KOPT-K1 (cell line): ENCODE results near the gene RNF6.
"Not testable (repeated sequence)": the region's sequence is repeated elsewhere in the genome, so short reads cannot be mapped to it uniquely, and the experiment has no call there.

ENCODE experiments used
- H3K27ac ChIP-seq: fragments of 200-600 bp; sonication (generic); 2 replicates; pipeline ENCODE4 v1.5.1; 2016; ENCODE audit warnings: antibody characterized with exemption, mild to moderate bottlenecking, low read depth, low read length; ENCODE audit not compliant: poor library complexity, severe bottlenecking
- H3K36me3 ChIP-seq: fragments of 200-600 bp; sonication (generic); 2 replicates; pipeline ENCODE4 v1.5.1; 2017; ENCODE audit warnings: antibody characterized with exemption, mild to moderate bottlenecking, low read length, moderate library complexity; ENCODE audit not compliant: insufficient read depth
- H3K9me3 ChIP-seq: fragments of 200-600 bp; sonication (generic); 2 replicates; pipeline ENCODE4 v1.5.1; 2017; ENCODE audit warnings: antibody characterized with exemption, low read length, mild to moderate bottlenecking; ENCODE audit not compliant: insufficient read depth, poor library complexity, severe bottlenecking

Gene RNF6

GRCh38 chr13:26221721-26222519 is at the start of gene RNF6:
RNF6 (minus strand) TSS chr13:26222314; CDS start chr13:26219649, 2,665 bp downstream.
- Histone ChIP-seq H3K9me3 (no peaks in the 10 kb centered on the region), H3K27ac (peak within 1 kb of the TSS; percentile 98), H3K36me3 (peaks cover 39% of the 10 kb centered on the region)

- H3K27ac ChIP-seq: no peak overlapping the region
These were observed 48.6 kb upstream of the RNF6 start for GRCh38 chr13:26270707-26271106.

GRCh38 chr13:26266311-26266710 is 44.2 kb upstream of the RNF6 start:
- Histone ChIP-seq H3K27ac (no peak overlapping the region), H3K36me3 (no peaks in the 10 kb centered on the region), H3K9me3 (no peaks in the 10 kb centered on the region)

More at GRCh38 chr13:26270707-26271106, 48.6 kb upstream of the RNF6 start:
- no peaks in the 10 kb centered on the region for H3K9me3 ChIP-seq
- no peaks in the 10 kb centered on the region for H3K36me3 ChIP-seq

GRCh38 chr13:26262156-26262555 is 40.0 kb upstream of the RNF6 start:
- Histone ChIP-seq H3K9me3 (no peaks in the 10 kb centered on the region), H3K27ac (no peak overlapping the region), H3K36me3 (no peaks in the 10 kb centered on the region)

GRCh38 chr13:26259634-26260033 is 37.5 kb upstream of the RNF6 start:
- Histone ChIP-seq H3K9me3 (no peaks in the 10 kb centered on the region), H3K27ac (no peak overlapping the region), H3K36me3 (no peaks in the 10 kb centered on the region)

- Histone ChIP-seq H3K9me3 (no peaks in the 10 kb centered on the region), H3K27ac (no peak overlapping the region)
These were observed 34.9 kb upstream of the RNF6 start for GRCh38 chr13:26257049-26257448.

GRCh38 chr13:26255691-26256277 is 33.7 kb upstream of the RNF6 start:
- H3K27ac ChIP-seq: no peak overlapping the region
- H3K36me3 ChIP-seq: no peaks in the 10 kb centered on the region
- H3K9me3 ChIP-seq: no peaks in the 10 kb centered on the region

More at GRCh38 chr13:26257049-26257448, 34.9 kb upstream of the RNF6 start:
- no peaks in the 10 kb centered on the region for H3K36me3 ChIP-seq

- Histone ChIP-seq H3K9me3 (no peaks in the 10 kb centered on the region), H3K27ac (peak overlapping the region; percentile 86), H3K36me3 (no peaks in the 10 kb centered on the region)
These were observed 33.0 kb upstream of the RNF6 start for GRCh38 chr13:26255115-26255514.

GRCh38 chr13:26254583-26255111 is 32.5 kb upstream of the RNF6 start:
- Histone ChIP-seq H3K27ac (peak overlapping the region; percentile 86), H3K36me3 (no peaks in the 10 kb centered on the region), H3K9me3 (no peaks in the 10 kb centered on the region)

- no peaks in the 10 kb centered on the region for H3K36me3 ChIP-seq
- H3K27ac ChIP-seq: peak within 1 kb of the TSS; percentile 86
- H3K9me3 ChIP-seq: no peaks in the 10 kb centered on the region
These were observed 31.9 kb upstream of the RNF6 start, which contains the start of gene CDK8 for GRCh38 chr13:26253787-26254582. CDK8 (plus strand) TSS chr13:26254129; CDS start chr13:26254642, 513 bp downstream.

- Histone ChIP-seq H3K27ac (peak overlapping the region; percentile 86), H3K36me3 (no peaks in the 10 kb centered on the region)
These were observed 31.2 kb upstream of the RNF6 start for GRCh38 chr13:26253262-26253786.

GRCh38 chr13:26252006-26252405 is 29.9 kb upstream of the RNF6 start:
- not testable (repeated sequence) for H3K9me3 ChIP-seq, H3K27ac ChIP-seq, H3K36me3 ChIP-seq

More at GRCh38 chr13:26253262-26253786, 31.2 kb upstream of the RNF6 start:
- H3K9me3 ChIP-seq: no peaks in the 10 kb centered on the region

- Histone ChIP-seq H3K36me3 (no peaks in the 10 kb centered on the region), H3K27ac (no peak overlapping the region), H3K9me3 (no peaks in the 10 kb centered on the region)
These were observed 27.4 kb upstream of the RNF6 start for GRCh38 chr13:26249551-26249950.

GRCh38 chr13:26247608-26248007 is 25.5 kb upstream of the RNF6 start:
- Histone ChIP-seq H3K27ac (no peak overlapping the region), H3K9me3 (peaks cover 4% of the 10 kb centered on the region), H3K36me3 (no peaks in the 10 kb centered on the region)

- Histone ChIP-seq H3K27ac (no peak overlapping the region), H3K9me3 (peaks cover 10% of the 10 kb centered on the region), H3K36me3 (no peaks in the 10 kb centered on the region)
These were observed 24.9 kb upstream of the RNF6 start for GRCh38 chr13:26247011-26247410.
